Measurements from ENCODE around the gene DIDO1. TPM values are rescaled to one million over a fixed set of nuclear protein-coding genes. Genes with fewer than 3 reads are reported as not detected.

Gene DIDO1
- total and polyA plus RNA-seq, 2 of the 13 experiments (the other 11 are each of a cell fraction or from before 2014, with no cell fraction given) = 75.0 to 75.1 TPM

- TF ChIP-seq ZNF225 (CRISPR knock-in tag; IDR thresholded peaks at IDR 0.05) (peak; percentile 99), PHF20 (CRISPR knock-in tag; IDR thresholded peaks at IDR 0.05) (peak; percentile 46; the same call in 1 of the 2 replicates), RBM39 (IDR thresholded peaks at IDR 0.05; ENCODE audit: low read depth, low read length, poor library complexity, severe bottlenecking) (peak; percentile 70), RELA (CRISPR knock-in tag; IDR thresholded peaks at IDR 0.05) (no peak), USF2 (IDR thresholded peaks at IDR 0.05; ENCODE audit: low read depth, low read length) (peak; percentile 62), USF2 (CRISPR knock-in tag; IDR thresholded peaks at IDR 0.05; ENCODE audit: borderline replicate concordance) (no peak), BRF2 (CRISPR knock-in tag; IDR thresholded peaks at IDR 0.05) (peak; percentile 86; the same call in 1 of the 2 replicates), THRA (CRISPR knock-in tag; IDR thresholded peaks at IDR 0.05; ENCODE audit: borderline replicate concordance) (no peak), SKIL (CRISPR knock-in tag; IDR thresholded peaks at IDR 0.05; ENCODE audit: borderline replicate concordance) (no peak), CTCF (CRISPR knock-in tag; IDR thresholded peaks at IDR 0.05) (no peak; the same call in 1 of the 2 replicates), HMGA1 (CRISPR knock-in tag; conservative IDR thresholded peaks at IDR 0.05) (no peak), ZNF224 (CRISPR knock-in tag; IDR thresholded peaks at IDR 0.05) (no peak; the same call in 1 of the 2 replicates), MAFG (CRISPR knock-in tag; IDR thresholded peaks at IDR 0.05) (no peak), ZNF564 (CRISPR knock-in tag; IDR thresholded peaks at IDR 0.05) (peak; percentile 86), ZNF431 (CRISPR knock-in tag; IDR thresholded peaks at IDR 0.05; ENCODE audit: borderline replicate concordance, low read depth) (peak; percentile 94), ZFP36 (IDR thresholded peaks at IDR 0.05; ENCODE audit: borderline replicate concordance, low read depth, low read length, partially characterized antibody) (no peak), ZBTB43 (CRISPR knock-in tag; conservative IDR thresholded peaks at IDR 0.05) (peak; percentile 86)
Observed at GRCh38 chr20:62861726-62862336, 64.5 kb downstream of the DIDO1 start, which contains the start of gene TCFL5 (continued).

All from HepG2 (cell line).